Measurements from ENCODE around the gene OR8D1. TPM values are rescaled to one million over a fixed set of nuclear protein-coding genes. Genes with fewer than 3 reads are reported as not detected.

The OR8D1 gene
- not detected for total RNA-seq

DNA sequence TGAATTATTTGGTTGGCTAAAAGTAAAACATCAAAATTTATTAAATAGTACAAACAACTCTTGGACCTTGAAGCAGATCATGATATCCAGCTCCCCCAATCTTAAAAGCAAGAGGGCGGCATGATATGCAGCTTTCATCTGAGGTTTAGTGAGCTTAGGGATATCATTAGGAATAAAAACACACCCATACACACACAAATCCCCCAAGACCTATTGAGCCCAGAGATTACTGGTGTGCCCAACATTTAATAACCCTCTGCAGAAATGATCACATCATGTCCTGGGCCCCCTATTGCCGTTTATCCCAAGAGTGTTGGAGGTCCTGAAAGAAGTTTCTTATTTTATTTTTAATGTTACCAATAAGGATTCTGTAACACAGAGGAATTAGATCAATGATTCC is at the start of gene OR8D1:
Gene OR8D1, minus strand, starts transcription at position 101 of the 400 bp plus-strand sequence. CDS start 3,183 bp downstream, outside the sequence.
- ATAC-seq (no peak), DNase-seq (ENCODE audit: low spot score in 2 of 2) (no peak)
- H3K9me3 Mint-ChIP-seq = no peaks in the 10 kb centered on the region
- no peak within 1 kb of the TSS for H3K27ac Mint-ChIP-seq
- H3K36me3 Mint-ChIP-seq = no peaks in the 10 kb centered on the region

DNA sequence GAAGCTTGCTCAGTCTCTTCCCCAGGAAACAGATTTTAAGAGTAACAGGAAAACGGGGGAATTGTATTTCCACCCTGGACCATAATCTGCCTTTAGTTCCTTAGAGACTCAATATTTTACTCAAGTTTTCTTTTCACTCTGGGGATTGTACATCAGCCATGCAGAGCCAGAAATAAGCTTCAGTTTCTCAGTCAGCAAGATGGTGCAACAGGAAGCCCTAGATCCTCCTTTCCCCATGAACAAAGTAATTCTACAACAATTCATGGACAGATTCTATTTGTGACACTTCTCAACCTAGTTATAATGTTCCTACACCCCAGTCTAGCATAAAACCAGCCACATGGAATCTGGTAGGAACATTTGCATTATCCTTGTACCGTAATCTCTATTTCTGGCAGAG is 45.8 kb upstream of the OR8D1 start:
- no peak for DNase-seq (ENCODE audit: low spot score in 2 of 2)
- H3K27ac Mint-ChIP-seq = no peak overlapping the region
- ATAC-seq = no peak
- peaks cover 6 to 7% of the 10 kb centered on the region in 2 donors for H3K9me3 Mint-ChIP-seq
- H3K36me3 Mint-ChIP-seq = no peaks in the 10 kb centered on the region

DNA sequence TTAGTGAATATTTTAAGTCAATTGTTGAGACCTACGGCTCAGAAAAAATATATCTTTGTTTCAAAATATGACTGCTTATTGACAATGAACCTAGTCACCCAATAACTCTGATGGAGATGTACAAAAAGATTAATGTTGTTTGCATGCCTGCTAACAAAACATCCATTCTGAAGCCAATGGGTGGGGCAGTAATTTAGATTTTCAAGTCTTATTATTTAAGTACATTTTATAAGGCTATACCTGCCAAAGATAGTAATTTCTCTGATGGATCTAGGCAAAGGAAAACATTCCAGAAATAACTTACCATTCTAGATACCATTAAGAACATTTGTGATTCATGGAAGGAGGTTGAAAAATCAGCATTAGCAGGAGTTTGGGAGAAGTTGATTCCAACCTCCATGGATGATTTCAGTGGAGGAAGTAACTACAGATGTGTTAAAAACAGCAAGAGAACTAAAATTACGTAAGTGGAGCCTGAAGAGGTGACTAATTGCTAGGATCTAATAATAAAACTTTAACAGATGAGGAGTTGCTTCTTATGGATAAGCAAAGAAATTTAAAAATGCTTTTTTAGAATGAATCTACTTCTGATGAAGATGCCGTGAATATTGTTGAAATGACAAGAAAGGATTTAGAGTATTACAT is 32.7 kb upstream of the OR8D1 start:
- H3K36me3 Mint-ChIP-seq = no peaks in the 10 kb centered on the region
- H3K9me3 Mint-ChIP-seq = peaks cover 3 to 4% of the 10 kb centered on the region in 2 donors
- no peak for DNase-seq (ENCODE audit: low spot score in 2 of 2)
- no peak for ATAC-seq
- H3K27ac Mint-ChIP-seq = no peak overlapping the region

DNA sequence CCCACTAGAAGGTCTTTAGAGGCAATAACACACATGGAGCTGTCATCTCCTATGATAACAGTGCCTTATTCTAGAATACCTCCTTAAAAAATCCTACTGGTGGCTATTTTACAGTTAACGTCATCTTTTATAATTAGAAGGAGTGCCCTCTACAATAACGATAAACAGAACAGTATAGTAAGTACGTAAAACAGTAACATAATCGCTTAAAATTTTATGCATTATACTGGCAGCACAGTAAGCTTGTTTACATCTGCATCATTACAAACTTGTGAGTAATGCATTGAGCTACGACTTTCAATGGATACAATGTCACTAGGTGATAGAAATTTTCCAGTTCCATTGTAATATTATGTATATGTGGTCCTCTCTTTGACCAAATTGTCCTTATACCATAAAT is 30.6 kb upstream of the OR8D1 start:
- no peak for DNase-seq (ENCODE audit: low spot score in 2 of 2)
- no peak for ATAC-seq
- Mint-ChIP-seq H3K27ac (no peak overlapping the region), H3K9me3 (peaks cover 0 to under 1% of the 10 kb centered on the region in 2 donors), H3K36me3 (no peaks in the 10 kb centered on the region)

GRCh38 chr11:124340142-124340447 is 26.3 kb upstream of the OR8D1 start:
- Mint-ChIP-seq H3K36me3 (no peaks in the 10 kb centered on the region), H3K9me3 (peaks cover 0 to 8% of the 10 kb centered on the region in 2 donors), H3K27ac (no peak overlapping the region)
- no peak for DNase-seq (ENCODE audit: low spot score in 2 of 2)
- no peak for ATAC-seq

- ATAC-seq (no peak), DNase-seq (ENCODE audit: low spot score in 2 of 2) (no peak)
- no peaks in the 10 kb centered on the region for H3K36me3 Mint-ChIP-seq
- no peak overlapping the region for H3K27ac Mint-ChIP-seq
- peaks cover 0 to 8% of the 10 kb centered on the region in 2 donors for H3K9me3 Mint-ChIP-seq
Measured at GRCh38 chr11:124339396-124340141, 25.8 kb upstream of the OR8D1 start.

DNA sequence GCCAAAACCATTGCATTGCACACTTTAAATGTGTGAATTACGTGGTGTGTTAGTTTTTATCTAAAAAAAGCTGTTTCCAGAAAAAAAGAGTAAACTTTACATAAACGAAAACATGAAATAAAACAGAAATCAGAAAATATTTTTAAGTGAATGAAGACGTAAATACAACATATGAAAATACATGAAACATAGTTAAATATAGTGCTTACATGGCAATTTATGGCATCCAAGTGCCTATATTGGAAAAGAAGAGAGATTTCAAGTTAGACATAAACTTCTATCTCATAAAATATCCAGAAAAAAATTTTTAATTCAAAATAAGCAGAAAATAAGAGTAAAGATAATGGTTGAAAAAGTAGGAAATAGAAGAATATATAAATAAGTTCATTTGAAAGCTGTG is 18.1 kb upstream of the OR8D1 start:
- no peak for ATAC-seq
- H3K9me3 Mint-ChIP-seq = no peaks in the 10 kb centered on the region
- no peak overlapping the region for H3K27ac Mint-ChIP-seq
- DNase-seq (ENCODE audit: low spot score in 2 of 2) = no peak
- no peaks in the 10 kb centered on the region for H3K36me3 Mint-ChIP-seq

DNA sequence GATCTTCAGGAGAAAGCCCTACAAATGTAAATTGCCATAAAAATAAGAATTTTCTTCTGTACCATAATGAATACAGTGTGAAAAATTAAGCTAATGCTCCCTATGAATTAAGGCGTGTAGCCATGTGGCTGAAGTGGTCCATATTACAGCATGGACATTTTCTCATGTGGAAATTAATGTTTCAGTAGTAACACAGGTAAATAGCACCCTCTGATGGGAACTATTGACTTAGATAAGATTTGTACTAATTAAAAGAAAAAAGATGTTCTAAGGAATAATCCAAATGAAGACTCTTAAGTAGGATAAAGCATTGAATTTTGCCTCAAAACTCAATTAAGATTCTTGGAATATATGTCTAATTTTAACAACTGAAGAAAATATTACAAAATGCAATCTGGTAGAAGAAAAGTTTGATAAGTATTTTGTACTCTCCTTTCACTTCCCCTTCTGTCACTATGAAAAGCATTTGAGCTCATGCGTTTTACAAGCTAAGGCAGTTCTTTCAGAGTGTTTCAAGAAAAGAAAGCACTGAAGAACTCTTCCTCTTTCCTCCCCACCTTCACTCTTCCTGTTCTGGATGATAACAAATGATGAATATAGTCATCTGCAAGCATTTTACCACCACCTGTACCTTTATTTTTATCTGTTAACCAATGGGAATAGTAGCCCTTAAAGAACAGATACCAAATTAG is 16.2 kb upstream of the OR8D1 start:
- no peak for ATAC-seq
- DNase-seq (ENCODE audit: low spot score in 2 of 2) = no peak
- Mint-ChIP-seq H3K36me3 (no peaks in the 10 kb centered on the region), H3K27ac (no peak overlapping the region), H3K9me3 (peaks cover under 1 to 3% of the 10 kb centered on the region in 2 donors)

DNA sequence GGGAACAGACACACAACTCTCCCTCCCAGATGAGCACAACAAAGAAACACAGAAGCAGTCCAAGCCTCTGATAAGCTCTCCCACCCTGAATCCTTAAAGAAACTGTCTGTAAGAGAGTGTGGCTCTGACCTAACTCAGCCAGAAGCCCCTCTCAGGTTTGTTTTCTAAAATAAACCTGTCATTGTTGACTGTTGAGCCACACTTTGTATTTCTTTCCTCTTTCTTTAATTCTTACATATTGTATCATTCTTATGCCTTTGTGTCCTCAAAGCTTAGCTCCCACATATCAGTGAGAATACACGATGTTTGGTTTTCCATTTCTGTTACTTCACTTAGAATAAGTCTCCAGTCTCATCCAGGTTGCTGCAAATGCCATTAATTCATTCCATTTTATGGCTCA is 14.0 kb upstream of the OR8D1 start:
- H3K36me3 Mint-ChIP-seq = no peaks in the 10 kb centered on the region
- DNase-seq (ENCODE audit: low spot score in 2 of 2) (no peak), ATAC-seq (no peak)
- no peak overlapping the region for H3K27ac Mint-ChIP-seq
- H3K9me3 Mint-ChIP-seq = peaks cover 3 to 5% of the 10 kb centered on the region in 2 donors

- ATAC-seq (no peak), DNase-seq (ENCODE audit: low spot score in 2 of 2) (no peak)
- Mint-ChIP-seq H3K36me3 (no peaks in the 10 kb centered on the region), H3K27ac (no peak overlapping the region), H3K9me3 (peaks cover 3 to 12% of the 10 kb centered on the region in 2 donors)
Measured at GRCh38 chr11:124322356-124322755, 8.6 kb upstream of the OR8D1 start.

- H3K27ac Mint-ChIP-seq = peak within 1 kb of the TSS in 1 of 2 donors; percentile 37
- H3K36me3 Mint-ChIP-seq = no peaks in the 10 kb centered on the region
Measured at GRCh38 chr11:124320097-124320496, 6.3 kb upstream of the OR8D1 start, which contains the start of gene OR8D2. TSS of gene OR8D2 (minus strand) at chr11:124320197. CDS start at chr11:124320197, 0 bp downstream.

GRCh38 chr11:124315052-124315451 is 1.3 kb upstream of the OR8D1 start:
- ATAC-seq (no peak), DNase-seq (ENCODE audit: low spot score in 2 of 2) (no peak)
- H3K27ac Mint-ChIP-seq = no peak overlapping the region
- H3K36me3 Mint-ChIP-seq = no peaks in the 10 kb centered on the region
- peaks cover 0 to 7% of the 10 kb centered on the region in 2 donors for H3K9me3 Mint-ChIP-seq

More at GRCh38 chr11:124320097-124320496, 6.3 kb upstream of the OR8D1 start, which contains the start of gene OR8D2:
- DNase-seq (ENCODE audit: low spot score in 2 of 2) (no peak), ATAC-seq (no peak)
- peaks cover 3 to 11% of the 10 kb centered on the region in 2 donors for H3K9me3 Mint-ChIP-seq

GRCh38 chr11:124313131-124313530 is 618 bp downstream of the OR8D1 start:
- Mint-ChIP-seq H3K27ac (no peak overlapping the region), H3K9me3 (no peaks in the 10 kb centered on the region), H3K36me3 (no peaks in the 10 kb centered on the region)
- ATAC-seq (no peak), DNase-seq (ENCODE audit: low spot score in 2 of 2) (no peak)

DNA sequence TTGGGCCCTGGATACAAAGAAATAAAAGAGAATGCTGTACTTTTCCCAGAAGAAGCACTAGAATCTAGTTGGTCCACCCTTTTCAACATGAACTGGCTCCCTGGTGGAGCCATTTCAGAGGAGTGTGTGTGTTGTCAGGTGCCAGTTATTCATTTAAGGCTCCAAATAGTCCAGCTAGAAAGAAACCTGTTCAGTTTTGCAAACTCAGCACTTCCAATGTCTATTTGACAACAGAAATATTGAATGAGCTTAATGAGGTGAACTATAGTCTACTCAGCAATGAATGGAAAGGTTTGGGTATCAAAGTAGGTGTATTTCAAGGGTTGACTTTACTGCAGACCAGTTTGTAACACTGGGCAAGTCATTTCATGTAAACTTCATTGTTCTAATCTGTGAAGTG is 2.1 kb downstream of the OR8D1 start:
- Mint-ChIP-seq H3K27ac (no peak overlapping the region), H3K36me3 (no peaks in the 10 kb centered on the region), H3K9me3 (no peaks in the 10 kb centered on the region)
- ATAC-seq (no peak), DNase-seq (ENCODE audit: low spot score in 2 of 2) (no peak)

GRCh38 chr11:124311269-124311668 is 2.5 kb downstream of the OR8D1 start:
- no peak for DNase-seq (ENCODE audit: low spot score in 2 of 2)
- Mint-ChIP-seq H3K36me3 (no peaks in the 10 kb centered on the region), H3K9me3 (no peaks in the 10 kb centered on the region), H3K27ac (no peak overlapping the region)
- ATAC-seq = no peak

DNA sequence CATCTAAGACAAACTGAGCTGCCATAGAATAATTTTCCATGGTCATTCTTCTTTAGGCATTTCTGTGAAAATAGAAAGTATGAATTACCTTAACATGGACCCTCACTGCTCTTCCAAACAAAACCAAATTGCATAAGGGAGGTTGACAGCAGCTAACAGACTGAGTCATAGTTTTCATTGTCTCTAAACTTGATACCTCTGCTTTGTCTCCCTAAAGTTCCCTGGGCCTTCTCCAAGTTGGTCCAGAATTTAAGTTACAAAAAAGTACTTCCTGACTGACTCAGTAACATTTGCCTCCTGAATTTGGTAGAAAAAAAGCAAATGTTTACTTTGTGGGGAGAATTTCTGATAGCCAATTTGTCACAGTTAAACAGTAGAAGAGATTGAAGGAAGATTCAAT is 3.0 kb downstream of the OR8D1 start:
- ATAC-seq (no peak), DNase-seq (ENCODE audit: low spot score in 2 of 2) (no peak)
- Mint-ChIP-seq H3K9me3 (no peaks in the 10 kb centered on the region), H3K36me3 (no peaks in the 10 kb centered on the region), H3K27ac (no peak overlapping the region)

DNA sequence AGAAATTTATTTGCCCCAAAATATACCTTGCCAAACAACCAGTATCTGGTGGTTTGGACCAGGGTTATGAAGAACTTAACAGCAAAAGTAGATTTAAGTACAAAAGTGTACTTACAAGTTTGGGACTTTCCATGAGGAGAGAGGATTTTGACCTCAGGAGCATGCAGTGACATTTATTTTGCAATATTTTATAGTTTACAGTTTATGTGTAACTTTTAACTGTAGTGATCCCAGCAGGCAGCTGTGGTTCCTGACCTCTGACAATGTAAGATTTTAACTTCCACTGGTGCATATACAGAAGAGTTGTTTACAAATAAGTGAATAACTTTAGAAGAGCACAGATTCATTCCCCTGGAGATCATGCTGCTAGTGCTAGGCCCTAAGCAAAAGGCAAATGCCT is 6.7 kb downstream of the OR8D1 start:
- H3K9me3 Mint-ChIP-seq = no peaks in the 10 kb centered on the region

More for the DNA sequence above, 6.7 kb downstream of the OR8D1 start:
- no peak overlapping the region for H3K27ac Mint-ChIP-seq
- no peaks in the 10 kb centered on the region for H3K36me3 Mint-ChIP-seq
- ATAC-seq (no peak), DNase-seq (ENCODE audit: low spot score in 2 of 2) (no peak)
